ENCODE results near the gene OR10H1. TPM values are rescaled to one million over a fixed set of nuclear protein-coding genes. Genes with fewer than 3 reads are reported as not detected.
"Not testable (repeated sequence)": the region's sequence is repeated elsewhere in the genome, so short reads cannot be mapped to it uniquely, and the experiment has no call there.

Gene OR10H1
- total RNA-seq, 1 donor = not detected

DNA sequence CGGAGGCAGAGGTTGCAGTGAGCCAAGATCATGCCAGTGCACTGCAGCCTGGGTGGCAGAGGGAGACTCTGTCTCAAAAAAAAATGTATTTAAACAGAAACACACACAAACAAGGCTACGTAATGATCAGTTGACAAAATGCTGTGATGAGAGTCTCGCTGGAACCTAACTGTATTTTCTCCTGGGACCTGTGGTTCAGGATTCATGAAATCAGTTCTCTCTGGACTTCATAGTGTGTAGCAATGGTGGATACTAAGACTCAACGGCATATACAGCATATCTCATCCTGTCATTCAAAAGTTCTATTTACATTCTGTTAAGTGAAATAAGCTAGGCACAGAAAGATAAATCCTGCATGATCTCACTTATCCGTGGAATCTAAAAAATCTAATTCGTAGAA, 45.1 kb upstream of the OR10H1 start:
- no peak for TF ChIP-seq CTCF (IDR thresholded peaks at IDR 0.05; ENCODE audit: extremely low read depth, low read depth, low read length)
- Histone ChIP-seq H3K4me1 (ENCODE audit: insufficient read depth, low read length) (no peaks in the 10 kb centered on the region), H3K27me3 (ENCODE audit: insufficient read depth, low read length) (no peaks in the 10 kb centered on the region), H2AFZ (ENCODE audit: low read length) (no peak overlapping the region), H3K27ac (ENCODE audit: low read depth, low read length) (no peak overlapping the region), H3K4me3 (ENCODE audit: insufficient read depth, low read length) (no peak overlapping the region), H3K36me3 (ENCODE audit: insufficient read depth, low read length) (no peaks in the 10 kb centered on the region), H4K20me1 (ENCODE audit: insufficient read depth, low read length) (no peaks in the 10 kb centered on the region), H3K79me2 (ENCODE audit: insufficient read depth, low read length) (no peaks in the 10 kb centered on the region), H3K9me3 (ENCODE audit: low read depth, low read length) (no peaks in the 10 kb centered on the region), H3K4me2 (ENCODE audit: insufficient read depth, low read length) (no peak overlapping the region)
- DNase-seq (ENCODE audit: insufficient read length, low spot score, missing footprints) = no peak

- no peaks in the 10 kb centered on the region for H3K4me1 ChIP-seq (ENCODE audit: insufficient read depth, low read length)
- H3K4me3 ChIP-seq (ENCODE audit: insufficient read depth, low read length) = no peak overlapping the region
- no peak overlapping the region for H3K27ac ChIP-seq (ENCODE audit: low read depth, low read length)
- H3K4me2 ChIP-seq (ENCODE audit: insufficient read depth, low read length) = no peak overlapping the region
- no peaks in the 10 kb centered on the region for H3K79me2 ChIP-seq (ENCODE audit: insufficient read depth, low read length)
- H3K27me3 ChIP-seq (ENCODE audit: insufficient read depth, low read length) = no peaks in the 10 kb centered on the region
- no peaks in the 10 kb centered on the region for H4K20me1 ChIP-seq (ENCODE audit: insufficient read depth, low read length)
- no peaks in the 10 kb centered on the region for H3K9me3 ChIP-seq (ENCODE audit: low read depth, low read length)
- no peak overlapping the region for H2AFZ ChIP-seq (ENCODE audit: low read length)
- no peak for DNase-seq (ENCODE audit: insufficient read length, low spot score, missing footprints)
- H3K36me3 ChIP-seq (ENCODE audit: insufficient read depth, low read length) = no peaks in the 10 kb centered on the region
- no peak for TF ChIP-seq CTCF (IDR thresholded peaks at IDR 0.05; ENCODE audit: extremely low read depth, low read depth, low read length)
Observed at GRCh38 chr19:15859187-15859586, 43.7 kb upstream of the OR10H1 start.

DNA sequence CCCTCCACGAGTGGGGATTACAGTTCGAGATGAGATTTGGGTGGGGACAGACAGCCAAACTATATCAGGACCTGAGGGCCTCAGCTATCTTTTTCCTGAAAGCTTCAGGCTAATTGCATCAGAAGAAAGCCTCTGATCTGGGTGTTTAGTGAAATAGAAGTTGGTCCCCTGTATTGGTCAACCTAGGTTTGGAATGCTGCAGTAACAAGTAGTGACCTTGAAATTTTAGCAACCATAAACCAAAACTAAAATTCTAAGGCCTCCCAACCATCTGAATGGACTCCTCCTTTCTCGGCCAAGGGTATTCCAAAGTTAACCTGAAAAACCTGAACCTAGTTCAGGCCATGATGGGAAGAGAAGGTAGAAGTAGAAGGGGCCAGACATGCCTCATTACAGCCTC, 34.9 kb upstream of the OR10H1 start:
- H3K4me1 ChIP-seq (ENCODE audit: insufficient read depth, low read length) = no peaks in the 10 kb centered on the region
- H2AFZ ChIP-seq (ENCODE audit: low read length) = no peak overlapping the region
- H3K79me2 ChIP-seq (ENCODE audit: insufficient read depth, low read length) = no peaks in the 10 kb centered on the region
- no peak for TF ChIP-seq CTCF (IDR thresholded peaks at IDR 0.05; ENCODE audit: extremely low read depth, low read depth, low read length)
- H3K4me3 ChIP-seq (ENCODE audit: insufficient read depth, low read length) = no peak overlapping the region
- no peaks in the 10 kb centered on the region for H3K36me3 ChIP-seq (ENCODE audit: insufficient read depth, low read length)
- no peak overlapping the region for H3K27ac ChIP-seq (ENCODE audit: low read depth, low read length)
- no peaks in the 10 kb centered on the region for H4K20me1 ChIP-seq (ENCODE audit: insufficient read depth, low read length)
- no peak overlapping the region for H3K4me2 ChIP-seq (ENCODE audit: insufficient read depth, low read length)
- H3K9me3 ChIP-seq (ENCODE audit: low read depth, low read length) = no peaks in the 10 kb centered on the region
- H3K27me3 ChIP-seq (ENCODE audit: insufficient read depth, low read length) = no peaks in the 10 kb centered on the region
- DNase-seq (ENCODE audit: insufficient read length, low spot score, missing footprints) = no peak

DNA sequence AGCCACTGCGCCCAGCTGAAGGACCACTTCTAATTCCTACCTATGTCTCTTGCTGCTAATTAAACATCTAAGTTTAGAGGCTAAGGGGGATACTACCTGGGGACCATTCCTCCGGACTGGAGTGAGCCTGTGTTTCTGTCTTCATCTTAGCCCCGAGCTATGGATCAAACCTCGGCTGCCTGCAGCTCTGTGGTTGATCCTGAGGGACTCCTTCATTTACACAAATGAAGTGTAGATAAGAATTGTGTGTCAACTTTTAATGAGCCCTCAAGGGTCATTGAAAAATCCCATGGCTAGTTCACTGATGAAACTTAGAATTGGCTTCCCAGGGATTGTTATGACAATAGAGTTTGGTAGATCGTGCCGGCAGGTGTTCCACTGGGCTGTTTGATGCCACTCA, 31.5 kb upstream of the OR10H1 start:
- TF ChIP-seq CTCF (IDR thresholded peaks at IDR 0.05; ENCODE audit: extremely low read depth, low read depth, low read length) = no peak
- Histone ChIP-seq H3K4me2 (ENCODE audit: insufficient read depth, low read length) (no peak overlapping the region), H3K4me3 (ENCODE audit: insufficient read depth, low read length) (no peak overlapping the region), H3K4me1 (ENCODE audit: insufficient read depth, low read length) (no peaks in the 10 kb centered on the region), H3K36me3 (ENCODE audit: insufficient read depth, low read length) (no peaks in the 10 kb centered on the region), H4K20me1 (ENCODE audit: insufficient read depth, low read length) (no peaks in the 10 kb centered on the region), H2AFZ (ENCODE audit: low read length) (no peak overlapping the region), H3K27me3 (ENCODE audit: insufficient read depth, low read length) (no peaks in the 10 kb centered on the region), H3K79me2 (ENCODE audit: insufficient read depth, low read length) (no peaks in the 10 kb centered on the region), H3K9me3 (ENCODE audit: low read depth, low read length) (no peaks in the 10 kb centered on the region), H3K27ac (ENCODE audit: low read depth, low read length) (no peak overlapping the region)
- DNase-seq (ENCODE audit: insufficient read length, low spot score, missing footprints) = no peak

GRCh38 chr19:15843894-15844222, 28.4 kb upstream of the OR10H1 start:
- H3K27ac ChIP-seq (ENCODE audit: low read depth, low read length); H2AFZ ChIP-seq (ENCODE audit: low read length): not testable (repeated sequence)

More at GRCh38 chr19:15843894-15844222, 28.4 kb upstream of the OR10H1 start:
- H4K20me1 ChIP-seq (ENCODE audit: insufficient read depth, low read length); H3K4me3 ChIP-seq (ENCODE audit: insufficient read depth, low read length); H3K27me3 ChIP-seq (ENCODE audit: insufficient read depth, low read length); H3K4me1 ChIP-seq (ENCODE audit: insufficient read depth, low read length); H3K79me2 ChIP-seq (ENCODE audit: insufficient read depth, low read length); DNase-seq (ENCODE audit: insufficient read length, low spot score, missing footprints); H3K36me3 ChIP-seq (ENCODE audit: insufficient read depth, low read length); H3K9me3 ChIP-seq (ENCODE audit: low read depth, low read length); H3K4me2 ChIP-seq (ENCODE audit: insufficient read depth, low read length): not testable (repeated sequence)
